Measurements from ENCODE around the gene PCK1. TPM values are rescaled to one million over a fixed set of nuclear protein-coding genes. Genes with fewer than 3 reads are reported as not detected.

Gene PCK1
- total and polyA plus RNA-seq, 2 experiments from 2014 or later: not detected

- TF ChIP-seq NANOG (IDR thresholded peaks at IDR 0.05; ENCODE audit: borderline replicate concordance) (no peak), EZH2 (IDR thresholded peaks at IDR 0.05; ENCODE audit: low read depth, unreplicated experiment) (no peak), ZNF114 (CRISPR knock-in tag; IDR thresholded peaks at IDR 0.05) (no peak), STAT1 (IDR thresholded peaks at IDR 0.05; ENCODE audit: unreplicated experiment) (no peak), ZNF331 (CRISPR knock-in tag; IDR thresholded peaks at IDR 0.05; ENCODE audit: low read depth) (no peak)
- no peak overlapping the region for H3K4me3 Mint-ChIP-seq
- no peak overlapping the region for H3K27ac Mint-ChIP-seq
- H3K79me2 ChIP-seq (replicated peaks; ENCODE audit: insufficient read depth): no peaks in the 10 kb centered on the region
- H3K4me2 ChIP-seq: no peak overlapping the region
- no peak overlapping the region for H3K4me3 ChIP-seq
- H3K4me1 Mint-ChIP-seq: peaks cover 6% of the 10 kb centered on the region
- no peaks in the 10 kb centered on the region for H3K9me2 ChIP-seq (ENCODE audit: insufficient read depth)
- no peaks in the 10 kb centered on the region for H3K36me3 ChIP-seq (ENCODE audit: insufficient read depth)
- H3K36me3 Mint-ChIP-seq (ENCODE audit: low read depth): no peaks in the 10 kb centered on the region
- H3K27me3 ChIP-seq (ENCODE audit: insufficient read depth): no peaks in the 10 kb centered on the region
- no peak overlapping the region for H3K27ac ChIP-seq (ENCODE audit: low read depth)
- H3K9me3 Mint-ChIP-seq: peaks cover 3% of the 10 kb centered on the region; the same call in 1 of the 3 replicates
- peaks cover 13% of the 10 kb centered on the region for H3K27me3 Mint-ChIP-seq (ENCODE audit: insufficient read depth, low read depth, poor library complexity)
- ATAC-seq (no peak), DNase-seq (ENCODE audit: low spot score) (no peak)
- no peaks in the 10 kb centered on the region for H3F3A ChIP-seq (replicated peaks; ENCODE audit: low read depth)
- H4K20me1 ChIP-seq (replicated peaks; ENCODE audit: insufficient read depth): no peaks in the 10 kb centered on the region
- no peak overlapping the region for H2AFZ ChIP-seq
- H3K4me1 ChIP-seq (ENCODE audit: insufficient read depth): no peaks in the 10 kb centered on the region; the same call in 1 of the 2 replicates
Observed at GRCh38 chr20:57601737-57602136, 40.8 kb downstream of the PCK1 start.

- Histone ChIP-seq H3K27ac (ENCODE audit: low read depth) (no peak overlapping the region), H3F3A (replicated peaks; ENCODE audit: low read depth) (no peaks in the 10 kb centered on the region), H3K36me3 (ENCODE audit: insufficient read depth) (no peaks in the 10 kb centered on the region), H3K27me3 (ENCODE audit: insufficient read depth) (no peaks in the 10 kb centered on the region), H2AFZ (no peak overlapping the region), H3K4me1 (ENCODE audit: insufficient read depth) (no peaks in the 10 kb centered on the region), H4K20me1 (replicated peaks; ENCODE audit: insufficient read depth) (no peaks in the 10 kb centered on the region), H3K4me2 (no peak overlapping the region), H3K79me2 (replicated peaks; ENCODE audit: insufficient read depth) (no peaks in the 10 kb centered on the region), H3K9me2 (ENCODE audit: insufficient read depth) (no peaks in the 10 kb centered on the region), H3K4me3 (no peak overlapping the region)
- H3K4me1 Mint-ChIP-seq: no peaks in the 10 kb centered on the region
- no peak for TF ChIP-seq STAT1 (IDR thresholded peaks at IDR 0.05; ENCODE audit: unreplicated experiment)
- TF ChIP-seq EZH2phosphoT487 (IDR thresholded peaks at IDR 0.05; ENCODE audit: unreplicated experiment): no peak
- no peak for TF ChIP-seq ETS1 (IDR thresholded peaks at IDR 0.05)
- no peak for TF ChIP-seq ZNF331 (CRISPR knock-in tag; IDR thresholded peaks at IDR 0.05; ENCODE audit: low read depth)
- no peak for TF ChIP-seq ZNF462 (CRISPR knock-in tag; IDR thresholded peaks at IDR 0.05)
- H3K27me3 Mint-ChIP-seq (ENCODE audit: insufficient read depth, low read depth, poor library complexity): peaks cover 9% of the 10 kb centered on the region
- no peak for ATAC-seq
- H3K9me3 Mint-ChIP-seq: peaks cover 3% of the 10 kb centered on the region; the same call in 1 of the 3 replicates
- DNase-seq (ENCODE audit: low spot score): no peak
- no peak overlapping the region for H3K4me3 Mint-ChIP-seq
- H3K36me3 Mint-ChIP-seq (ENCODE audit: low read depth): no peaks in the 10 kb centered on the region
- H3K27ac Mint-ChIP-seq: no peak overlapping the region
Observed at GRCh38 chr20:57603120-57603519, 42.2 kb downstream of the PCK1 start.
